Measurements from ENCODE around the gene HOXD10.

GRCh38 chr2:176157499-176158185, 41.1 kb downstream of the HOXD10 start:
- TF ChIP-seq CTCF (IDR thresholded peaks at IDR 0.05) = no peak
- no peak for TF ChIP-seq POLR2AphosphoS5 (IDR thresholded peaks at IDR 0.05)

Measured in gastroesophageal sphincter (tissue), 3 donors.